ENCODE measurements around the gene BCL2L11. TPM values are rescaled to one million over a fixed set of nuclear protein-coding genes. Genes with fewer than 3 reads are reported as not detected.

BCL2L11 gene
- total RNA-seq, 1 donor from 2014 or later: 13.8 TPM

DNA sequence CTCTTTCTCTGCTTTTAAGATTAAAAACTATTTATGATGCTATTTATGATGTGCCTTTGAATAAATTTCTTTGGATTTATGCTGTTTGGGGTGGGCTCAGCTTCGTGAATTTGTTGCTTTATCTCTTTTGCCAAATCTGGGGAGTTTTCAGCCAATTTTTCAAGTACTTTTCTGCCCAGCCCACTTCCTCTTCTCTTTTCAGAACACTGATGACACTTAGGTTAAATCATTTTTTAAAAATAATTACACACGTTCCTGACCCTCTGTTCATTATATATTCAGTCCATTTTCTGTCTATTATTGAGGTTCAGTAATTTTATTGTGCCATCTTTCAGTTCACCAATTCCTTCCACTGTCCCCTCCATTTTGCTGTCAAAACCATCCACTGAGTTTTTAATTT is 14.8 kb upstream of the BCL2L11 start:
- no peak for DNase-seq (ENCODE audit: low read depth)
- no peaks in the 10 kb centered on the region for H3K36me3 ChIP-seq (ENCODE audit: control insufficient read depth, insufficient read depth, low read length)
- H3K4me3 ChIP-seq (ENCODE audit: low read depth, low read length): no peak overlapping the region
- no peaks in the 10 kb centered on the region for H3K27me3 ChIP-seq (ENCODE audit: control insufficient read depth, insufficient read depth, low read length)
- TF ChIP-seq, protein P1, sequence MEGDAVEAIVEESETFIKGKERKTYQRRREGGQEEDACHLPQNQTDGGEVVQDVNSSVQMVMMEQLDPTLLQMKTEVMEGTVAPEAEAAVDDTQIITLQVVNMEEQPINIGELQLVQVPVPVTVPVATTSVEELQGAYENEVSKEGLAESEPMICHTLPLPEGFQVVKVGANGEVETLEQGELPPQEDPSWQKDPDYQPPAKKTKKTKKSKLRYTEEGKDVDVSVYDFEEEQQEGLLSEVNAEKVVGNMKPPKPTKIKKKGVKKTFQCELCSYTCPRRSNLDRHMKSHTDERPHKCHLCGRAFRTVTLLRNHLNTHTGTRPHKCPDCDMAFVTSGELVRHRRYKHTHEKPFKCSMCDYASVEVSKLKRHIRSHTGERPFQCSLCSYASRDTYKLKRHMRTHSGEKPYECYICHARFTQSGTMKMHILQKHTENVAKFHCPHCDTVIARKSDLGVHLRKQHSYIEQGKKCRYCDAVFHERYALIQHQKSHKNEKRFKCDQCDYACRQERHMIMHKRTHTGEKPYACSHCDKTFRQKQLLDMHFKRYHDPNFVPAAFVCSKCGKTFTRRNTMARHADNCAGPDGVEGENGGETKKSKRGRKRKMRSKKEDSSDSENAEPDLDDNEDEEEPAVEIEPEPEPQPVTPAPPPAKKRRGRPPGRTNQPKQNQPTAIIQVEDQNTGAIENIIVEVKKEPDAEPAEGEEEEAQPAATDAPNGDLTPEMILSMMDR (IDR thresholded peaks at IDR 0.05; ENCODE audit: insufficient read depth, low read length, poor library complexity, severe bottlenecking): no peak

DNA sequence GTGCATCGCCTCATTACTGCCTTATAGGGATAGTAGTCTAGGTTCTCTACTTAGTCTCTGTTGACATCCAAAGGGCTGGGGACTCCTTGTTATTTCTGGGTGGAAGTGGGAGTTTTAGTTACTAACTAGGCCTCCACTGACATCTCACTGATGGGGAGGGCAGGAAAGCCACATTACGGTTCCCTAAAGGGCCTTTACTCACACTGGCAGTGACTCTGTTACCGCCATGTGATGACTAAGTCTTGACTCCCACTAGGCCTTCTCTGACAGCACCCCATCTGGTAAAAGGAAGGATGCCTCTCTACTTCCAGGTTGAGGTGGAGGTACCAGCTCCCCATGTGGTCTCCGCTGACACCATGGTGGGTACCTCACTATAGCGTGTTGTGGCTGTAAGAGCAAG is 14.0 kb upstream of the BCL2L11 start:
- H3K4me3 ChIP-seq (ENCODE audit: low read depth, low read length): no peak overlapping the region
- no peaks in the 10 kb centered on the region for H3K27me3 ChIP-seq (ENCODE audit: control insufficient read depth, insufficient read depth, low read length)
- no peaks in the 10 kb centered on the region for H3K36me3 ChIP-seq (ENCODE audit: control insufficient read depth, insufficient read depth, low read length)
- TF ChIP-seq, protein P1 (IDR thresholded peaks at IDR 0.05; ENCODE audit: insufficient read depth, low read length, poor library complexity, severe bottlenecking): no peak
- no peak for DNase-seq (ENCODE audit: low read depth)

DNA sequence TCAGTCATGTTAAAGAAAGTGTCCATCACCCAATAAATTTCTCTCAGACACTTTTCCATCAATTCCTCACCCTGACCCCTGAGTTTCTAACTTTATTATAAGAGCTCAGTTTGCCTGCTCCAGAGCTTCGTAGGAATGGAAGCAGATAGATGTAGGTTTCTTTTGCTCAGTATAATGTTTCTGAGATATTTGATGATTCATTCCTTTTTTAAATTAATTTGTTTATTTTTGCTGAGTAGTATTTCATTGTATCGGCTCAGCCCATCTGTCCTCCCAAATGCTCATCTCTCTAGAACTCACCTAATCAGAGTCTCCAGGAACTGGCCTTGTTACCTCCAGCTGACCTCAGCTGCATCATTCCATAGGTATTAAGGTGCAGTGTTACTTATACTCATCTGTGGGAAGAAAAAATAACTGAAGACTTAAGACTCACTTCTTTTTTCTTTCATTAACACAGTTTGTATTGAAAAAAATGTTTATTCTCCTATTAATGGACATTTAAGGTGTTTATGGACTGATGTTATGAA is 11.9 kb upstream of the BCL2L11 start:
- H3K27me3 ChIP-seq (ENCODE audit: control insufficient read depth, insufficient read depth, low read length): no peaks in the 10 kb centered on the region
- DNase-seq (ENCODE audit: low read depth): no peak
- TF ChIP-seq, protein P1 (IDR thresholded peaks at IDR 0.05; ENCODE audit: insufficient read depth, low read length, poor library complexity, severe bottlenecking): no peak
- H3K4me3 ChIP-seq (ENCODE audit: low read depth, low read length): no peak overlapping the region
- H3K36me3 ChIP-seq (ENCODE audit: control insufficient read depth, insufficient read depth, low read length): no peaks in the 10 kb centered on the region

DNA sequence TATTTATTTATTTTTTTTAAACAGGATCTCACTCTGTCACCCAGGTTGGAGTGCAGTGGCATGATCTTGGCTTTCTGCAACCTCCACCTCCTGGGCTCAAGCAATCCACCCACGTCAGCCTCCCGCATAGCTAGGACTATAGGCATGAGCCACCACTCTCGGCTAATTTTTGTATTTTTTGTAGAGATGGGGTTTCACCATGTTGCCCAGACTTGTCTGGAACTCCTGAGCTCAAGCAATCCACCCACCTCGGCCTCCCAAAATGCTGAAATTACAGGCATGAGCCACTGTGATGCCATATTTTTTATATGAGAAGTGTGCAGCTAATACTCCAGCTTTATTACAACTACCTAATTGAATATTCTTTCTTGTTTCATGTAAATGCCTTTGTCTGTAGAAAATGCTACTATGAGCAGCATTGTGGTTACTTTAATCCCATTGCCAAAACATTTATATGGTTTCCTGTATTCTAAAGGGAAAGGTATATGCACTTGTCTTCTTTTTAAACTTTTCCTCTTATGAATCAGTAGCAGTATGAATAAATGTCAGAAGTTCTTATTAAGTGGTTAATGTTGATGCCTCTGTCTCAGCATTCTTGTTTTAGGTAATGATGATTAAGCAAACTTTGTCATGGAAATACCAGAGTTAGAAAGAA is 9.5 kb upstream of the BCL2L11 start:
- DNase-seq (ENCODE audit: low read depth): no peak
- H3K4me3 ChIP-seq (ENCODE audit: low read depth, low read length): no peak overlapping the region
- H3K36me3 ChIP-seq (ENCODE audit: control insufficient read depth, insufficient read depth, low read length): no peaks in the 10 kb centered on the region
- TF ChIP-seq, protein P1 (IDR thresholded peaks at IDR 0.05; ENCODE audit: insufficient read depth, low read length, poor library complexity, severe bottlenecking): no peak
- no peaks in the 10 kb centered on the region for H3K27me3 ChIP-seq (ENCODE audit: control insufficient read depth, insufficient read depth, low read length)

DNA sequence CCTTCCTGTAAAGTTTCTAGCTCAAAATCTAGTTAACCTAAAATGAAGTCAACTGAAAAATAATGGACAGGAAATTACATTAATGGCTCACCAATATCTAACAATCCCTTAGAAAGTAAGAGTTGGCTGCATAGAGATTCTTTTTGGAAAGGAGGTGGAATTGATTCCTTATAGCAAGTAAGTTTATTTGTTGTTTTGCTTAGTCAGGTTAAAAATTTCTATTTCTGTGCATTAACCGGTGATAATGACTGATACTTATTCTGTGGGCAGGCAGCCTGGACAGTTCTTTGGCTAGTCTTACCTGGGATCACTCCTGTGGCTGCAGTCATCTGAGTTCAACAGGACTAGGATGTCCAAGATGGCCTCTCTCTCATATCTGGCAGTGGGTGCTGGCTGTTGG is 6.9 kb upstream of the BCL2L11 start:
- TF ChIP-seq, protein P1 (IDR thresholded peaks at IDR 0.05; ENCODE audit: insufficient read depth, low read length, poor library complexity, severe bottlenecking): no peak
- H3K4me3 ChIP-seq (ENCODE audit: low read depth, low read length): no peak overlapping the region
- H3K27me3 ChIP-seq (ENCODE audit: control insufficient read depth, insufficient read depth, low read length): peaks cover 3% of the 10 kb centered on the region
- DNase-seq (ENCODE audit: low read depth): no peak
- no peaks in the 10 kb centered on the region for H3K36me3 ChIP-seq (ENCODE audit: control insufficient read depth, insufficient read depth, low read length)

Data from kidney epithelial cell (primary cell).